Activated naive CD4-positive, alpha-beta T cell treated with anti-CD3 and anti-CD28 coated beads, Interleukin-2, amount 50 U/mL, for 16 hours (primary cell): ENCODE measurements around the gene SLC25A13.

Experiments
- DNase-seq: peaks from one replicate; pipeline ENCODE4 v3.0.0-alpha.2; 2020

Gene SLC25A13

DNA sequence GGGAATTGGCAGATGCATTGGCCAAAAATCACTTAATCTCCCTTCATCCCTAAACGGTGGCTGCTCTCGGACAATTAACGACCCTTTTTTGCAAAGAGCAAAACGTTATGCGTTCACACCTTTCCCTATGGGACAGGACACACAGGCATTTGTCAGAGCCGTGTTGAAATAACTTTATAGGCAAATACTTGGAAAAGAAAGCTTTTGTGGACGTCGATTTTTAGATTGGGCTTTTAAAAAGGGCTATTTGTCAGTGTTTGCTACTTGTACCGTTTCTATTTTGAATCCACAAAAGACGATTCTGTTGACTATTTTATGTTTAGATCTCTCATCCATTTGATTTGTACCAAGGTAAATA is 245.6 kb downstream of the SLC25A13 start:
- no peak for DNase-seq

DNA sequence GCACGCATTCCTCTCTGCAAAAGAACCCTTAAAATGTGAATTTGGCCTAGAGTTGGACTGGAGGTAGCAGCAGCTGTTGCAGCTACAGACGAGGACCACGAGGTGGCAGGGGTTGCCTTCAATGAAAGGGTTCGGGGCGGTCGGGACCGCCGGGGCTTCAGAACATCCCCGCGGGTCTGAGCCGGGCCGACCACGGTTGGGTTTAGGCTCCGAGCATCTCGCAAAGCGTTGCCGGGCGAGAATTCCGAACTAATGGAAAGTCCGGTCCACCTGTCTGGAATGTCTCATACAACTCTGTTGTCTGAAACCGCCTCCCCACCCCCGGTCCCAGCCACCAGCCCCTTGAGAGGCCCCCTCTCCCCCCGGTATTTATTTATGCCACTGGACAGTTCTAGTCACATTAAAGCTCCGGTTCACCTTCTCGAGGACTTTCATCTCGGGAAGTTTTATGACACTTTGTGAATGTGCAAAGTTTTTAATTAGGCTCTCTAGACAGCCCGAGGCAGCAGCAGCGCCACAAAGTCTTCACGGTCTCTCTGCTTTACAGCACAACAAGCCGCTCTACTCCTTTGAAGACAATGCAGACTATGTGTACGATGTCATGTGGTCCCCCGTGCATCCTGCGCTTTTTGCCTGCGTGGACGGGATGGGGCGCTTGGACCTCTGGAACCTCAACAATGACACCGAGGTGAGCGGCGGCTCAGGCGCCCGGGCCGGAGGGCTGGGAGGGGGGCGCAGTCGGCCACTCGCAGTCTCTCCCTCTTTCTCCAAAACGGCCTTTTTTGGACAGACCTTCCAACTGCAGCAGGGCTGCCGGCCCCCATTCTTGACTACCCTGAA is 246.2 kb downstream of the SLC25A13 start:
- DNase-seq = peak; percentile 57

- DNase-seq = no peak
Observed at GRCh38 chr7:96074871-96075270, 247.0 kb downstream of the SLC25A13 start.
